ENCODE data around the gene TSKU. TPM values are rescaled to one million over a fixed set of nuclear protein-coding genes. Genes with fewer than 3 reads are reported as not detected.

The TSKU gene
- total and polyA plus RNA-seq, 2 donors (not counting 1 experiment from before 2014, with no cell fraction given), result 5.0 to 10.6 TPM

DNA sequence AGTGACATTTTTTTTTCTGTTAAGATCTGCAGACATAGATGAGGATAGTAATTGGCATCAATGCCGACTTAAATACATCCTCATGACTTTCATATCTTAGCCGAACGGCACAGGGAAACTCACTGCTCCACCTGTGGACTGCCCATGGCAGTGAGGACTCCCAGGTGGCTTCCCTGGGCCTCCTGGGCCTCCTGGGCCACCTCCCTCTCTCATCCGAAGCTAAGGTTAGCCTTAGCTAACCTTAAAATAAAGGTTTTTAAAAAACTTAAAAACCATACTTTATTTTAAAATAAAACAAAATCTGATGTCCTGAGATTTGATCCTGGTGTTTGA is 38.1 kb upstream of the TSKU start:
- H3K9me3 ChIP-seq (ENCODE audit: control insufficient read depth, insufficient read depth, low read depth, low read length), result no peaks in the 10 kb centered on the region
- no peak overlapping the region for H2AFZ ChIP-seq (ENCODE audit: low read length)
- DNase-seq (ENCODE audit: low read depth in 2 of 2), result no peak
- no peak overlapping the region for H3K27ac ChIP-seq (ENCODE audit: insufficient read depth, low read length)
- TF ChIP-seq, protein P1, sequence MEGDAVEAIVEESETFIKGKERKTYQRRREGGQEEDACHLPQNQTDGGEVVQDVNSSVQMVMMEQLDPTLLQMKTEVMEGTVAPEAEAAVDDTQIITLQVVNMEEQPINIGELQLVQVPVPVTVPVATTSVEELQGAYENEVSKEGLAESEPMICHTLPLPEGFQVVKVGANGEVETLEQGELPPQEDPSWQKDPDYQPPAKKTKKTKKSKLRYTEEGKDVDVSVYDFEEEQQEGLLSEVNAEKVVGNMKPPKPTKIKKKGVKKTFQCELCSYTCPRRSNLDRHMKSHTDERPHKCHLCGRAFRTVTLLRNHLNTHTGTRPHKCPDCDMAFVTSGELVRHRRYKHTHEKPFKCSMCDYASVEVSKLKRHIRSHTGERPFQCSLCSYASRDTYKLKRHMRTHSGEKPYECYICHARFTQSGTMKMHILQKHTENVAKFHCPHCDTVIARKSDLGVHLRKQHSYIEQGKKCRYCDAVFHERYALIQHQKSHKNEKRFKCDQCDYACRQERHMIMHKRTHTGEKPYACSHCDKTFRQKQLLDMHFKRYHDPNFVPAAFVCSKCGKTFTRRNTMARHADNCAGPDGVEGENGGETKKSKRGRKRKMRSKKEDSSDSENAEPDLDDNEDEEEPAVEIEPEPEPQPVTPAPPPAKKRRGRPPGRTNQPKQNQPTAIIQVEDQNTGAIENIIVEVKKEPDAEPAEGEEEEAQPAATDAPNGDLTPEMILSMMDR (conservative IDR thresholded peaks at IDR 0.05 in 1 of 2, IDR thresholded peaks at IDR 0.05 in 1 of 2; ENCODE audit: low read depth in 1 of 2, low read length in 2 of 2), result no peak
- H3K79me2 ChIP-seq (ENCODE audit: control insufficient read depth, insufficient read depth, low read length), result no peaks in the 10 kb centered on the region
- peaks cover 6% of the 10 kb centered on the region for H3K4me1 ChIP-seq (ENCODE audit: control insufficient read depth, extremely low read depth, insufficient read depth, low read length)
- peaks cover 5% of the 10 kb centered on the region for H3K27me3 ChIP-seq (ENCODE audit: control insufficient read depth, insufficient read depth, low read length)
- no peaks in the 10 kb centered on the region for H4K20me1 ChIP-seq (ENCODE audit: control insufficient read depth, extremely low read depth, insufficient read depth, low read length)
- no peak overlapping the region for H3K4me3 ChIP-seq (replicated peaks in 1 of 4; ENCODE audit: control extremely low read depth in 1 of 4, insufficient read depth in 1 of 4, low read depth in 3 of 4, low read length in 4 of 4)
- no peaks in the 10 kb centered on the region for H3K36me3 ChIP-seq (ENCODE audit: control insufficient read depth, insufficient read depth, low read length)
- H3K9ac ChIP-seq (ENCODE audit: insufficient read depth, low read length), result no peak overlapping the region
- H3K4me2 ChIP-seq (ENCODE audit: extremely low read depth, insufficient read depth, low read length), result no peak overlapping the region

GRCh38 chr11:76745561-76746207 is 37.5 kb upstream of the TSKU start:
- Histone ChIP-seq H3K4me2 (ENCODE audit: extremely low read depth, insufficient read depth, low read length) (no peak overlapping the region), H3K79me2 (ENCODE audit: control insufficient read depth, insufficient read depth, low read length) (no peaks in the 10 kb centered on the region), H3K9ac (ENCODE audit: insufficient read depth, low read length) (no peak overlapping the region), H3K4me3 (replicated peaks in 1 of 4; ENCODE audit: control extremely low read depth in 1 of 4, insufficient read depth in 1 of 4, low read depth in 3 of 4, low read length in 4 of 4) (no peak overlapping the region), H4K20me1 (ENCODE audit: control insufficient read depth, extremely low read depth, insufficient read depth, low read length) (no peaks in the 10 kb centered on the region), H3K9me3 (ENCODE audit: control insufficient read depth, insufficient read depth, low read depth, low read length) (no peaks in the 10 kb centered on the region), H2AFZ (ENCODE audit: low read length) (no peak overlapping the region), H3K27me3 (ENCODE audit: control insufficient read depth, insufficient read depth, low read length) (peaks cover 4% of the 10 kb centered on the region), H3K36me3 (ENCODE audit: control insufficient read depth, insufficient read depth, low read length) (no peaks in the 10 kb centered on the region), H3K27ac (ENCODE audit: insufficient read depth, low read length) (no peak overlapping the region), H3K4me1 (ENCODE audit: control insufficient read depth, extremely low read depth, insufficient read depth, low read length) (peaks cover 6% of the 10 kb centered on the region)
- TF ChIP-seq, protein P1 (conservative IDR thresholded peaks at IDR 0.05 in 1 of 2, IDR thresholded peaks at IDR 0.05 in 1 of 2; ENCODE audit: low read depth in 1 of 2, low read length in 2 of 2), result no peak
- TF ChIP-seq EZH2 (IDR thresholded peaks at IDR 0.05; ENCODE audit: low read length, missing control alignments), result no peak
- no peak for DNase-seq (ENCODE audit: low read depth in 2 of 2)

DNA sequence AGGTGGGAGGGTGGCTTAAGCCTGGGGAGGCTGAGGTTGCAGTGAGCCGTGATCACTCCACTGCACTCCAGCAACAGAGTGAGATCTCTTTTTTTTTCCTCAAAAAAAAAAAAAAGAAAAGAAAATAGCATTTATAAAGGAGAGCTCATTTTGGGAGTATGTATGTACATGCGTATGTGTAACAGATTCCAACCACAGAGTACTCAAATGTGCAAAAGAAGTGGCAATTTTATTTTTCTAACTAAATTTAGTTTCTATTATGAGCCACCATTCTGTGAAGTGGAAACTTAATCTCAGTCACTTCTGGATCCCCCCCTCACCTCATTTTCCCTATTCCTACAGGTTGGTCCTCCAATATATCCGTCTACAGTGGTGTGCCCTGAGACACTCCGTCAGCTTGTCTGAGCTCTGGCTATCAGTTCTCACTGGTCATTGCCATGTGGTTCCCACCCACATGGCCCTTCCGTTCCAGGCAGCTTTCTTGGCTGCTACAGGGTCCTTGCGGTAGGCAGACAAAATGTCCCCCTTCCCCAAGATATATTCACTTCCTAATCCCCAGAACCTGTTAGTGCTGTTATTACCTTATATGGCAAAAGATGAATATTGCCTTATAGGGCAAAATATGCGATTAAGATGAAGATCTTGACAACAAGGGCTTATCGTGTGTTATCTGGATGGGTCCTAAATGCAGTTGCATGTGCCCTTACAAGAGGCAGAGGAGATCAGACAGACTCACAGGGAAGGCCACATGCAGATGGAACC is 35.8 kb upstream of the TSKU start:
- no peak for DNase-seq (ENCODE audit: low read depth in 2 of 2)
- TF ChIP-seq, protein P1 (conservative IDR thresholded peaks at IDR 0.05 in 1 of 2, IDR thresholded peaks at IDR 0.05 in 1 of 2; ENCODE audit: low read depth in 1 of 2, low read length in 2 of 2), result no peak
- TF ChIP-seq EZH2 (IDR thresholded peaks at IDR 0.05; ENCODE audit: low read length, missing control alignments), result no peak
- H3K9ac ChIP-seq (ENCODE audit: insufficient read depth, low read length), result no peak overlapping the region
- H3K4me1 ChIP-seq (ENCODE audit: control insufficient read depth, extremely low read depth, insufficient read depth, low read length), result peaks cover 6% of the 10 kb centered on the region
- H3K9me3 ChIP-seq (ENCODE audit: control insufficient read depth, insufficient read depth, low read depth, low read length), result no peaks in the 10 kb centered on the region
- no peaks in the 10 kb centered on the region for H3K36me3 ChIP-seq (ENCODE audit: control insufficient read depth, insufficient read depth, low read length)
- H2AFZ ChIP-seq (ENCODE audit: low read length), result no peak overlapping the region
- no peak overlapping the region for H3K27ac ChIP-seq (ENCODE audit: insufficient read depth, low read length)
- H3K27me3 ChIP-seq (ENCODE audit: control insufficient read depth, insufficient read depth, low read length), result peaks cover 2% of the 10 kb centered on the region
- no peaks in the 10 kb centered on the region for H4K20me1 ChIP-seq (ENCODE audit: control insufficient read depth, extremely low read depth, insufficient read depth, low read length)
- no peak overlapping the region for H3K4me3 ChIP-seq (replicated peaks in 1 of 4; ENCODE audit: control extremely low read depth in 1 of 4, insufficient read depth in 1 of 4, low read depth in 3 of 4, low read length in 4 of 4)
- H3K79me2 ChIP-seq (ENCODE audit: control insufficient read depth, insufficient read depth, low read length), result no peaks in the 10 kb centered on the region
- no peak overlapping the region for H3K4me2 ChIP-seq (ENCODE audit: extremely low read depth, insufficient read depth, low read length)
